ENCODE data around the gene PRM3.

PRM3 gene

DNA sequence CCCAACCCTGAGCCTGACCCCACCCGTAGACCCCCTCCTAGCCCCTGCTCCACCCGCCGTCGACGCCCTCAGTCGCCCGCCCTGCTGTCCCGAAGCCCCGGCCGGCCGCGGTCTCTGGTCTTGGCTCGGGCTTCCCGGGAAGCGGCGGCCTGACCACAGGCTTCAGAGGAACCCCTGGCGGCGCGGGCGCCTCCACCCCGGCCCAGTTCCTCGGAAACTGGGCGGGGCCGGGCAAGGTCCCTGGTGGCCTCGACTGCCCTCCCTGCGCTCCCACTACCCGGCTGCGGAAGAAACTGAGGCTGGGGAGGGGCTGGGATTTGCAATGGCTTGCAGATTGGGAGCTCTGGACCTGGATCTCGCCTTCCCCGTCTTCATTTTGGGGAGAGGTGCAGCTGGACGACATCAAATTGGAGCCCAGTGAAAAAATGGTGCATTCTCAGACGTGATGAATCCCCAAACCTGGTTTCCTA is 16.7 kb downstream of the PRM3 start:
- peaks cover 15% of the 10 kb centered on the region for H3K27me3 Mint-ChIP-seq (ENCODE audit: low read depth)

DNA sequence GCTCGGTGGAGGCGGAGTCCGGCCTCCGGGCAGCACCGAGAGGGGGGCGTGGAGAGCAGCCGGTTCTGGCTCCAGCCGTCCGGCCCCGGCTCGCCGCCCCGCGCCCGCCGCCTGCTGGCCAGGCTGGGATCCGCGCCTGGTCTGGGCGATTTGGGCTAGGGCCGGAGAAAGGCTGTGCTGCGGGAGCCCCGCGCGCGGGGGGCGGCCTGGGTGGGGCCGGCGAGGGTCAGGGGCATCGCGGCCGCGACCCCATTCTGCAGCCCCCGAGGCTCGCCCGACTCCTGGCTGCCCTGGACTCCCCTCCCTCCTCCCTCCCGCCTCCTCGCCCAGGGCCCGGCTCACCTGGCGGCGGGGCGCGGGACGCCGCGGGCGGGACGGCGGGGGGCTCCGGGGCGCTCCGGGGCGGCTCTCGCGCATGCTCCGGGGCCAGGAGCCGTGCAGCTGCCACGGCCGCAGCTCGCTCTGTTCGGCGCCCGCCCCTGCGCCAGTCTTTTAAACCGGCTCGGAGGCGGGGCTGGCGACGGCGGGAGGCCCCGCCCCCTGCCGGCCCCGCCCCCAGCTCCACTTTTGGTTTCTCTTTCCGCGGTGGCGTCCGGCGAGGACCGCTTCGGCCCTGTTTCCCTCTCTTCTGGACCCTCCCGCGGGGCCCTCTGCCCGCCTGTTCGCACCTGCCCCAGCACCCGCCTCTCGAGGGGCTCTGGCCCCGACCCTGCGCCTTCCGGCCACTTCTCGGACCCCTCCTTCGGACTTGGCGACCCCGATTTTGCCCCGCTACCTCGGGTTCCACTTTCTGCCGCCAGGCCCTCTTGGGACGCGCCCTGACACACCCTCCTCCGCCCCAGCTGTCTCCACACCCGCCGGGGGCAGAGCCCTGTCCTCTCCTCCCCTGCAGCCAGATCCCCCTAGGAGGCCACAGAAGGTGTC is 17.4 kb downstream of the PRM3 start, which contains the start of gene SOCS1:
TSS of gene SOCS1 (minus strand) at position 468 of the 924 bp plus-strand sequence. CDS start 726 bp downstream, outside the sequence.
- H3K9me3 Mint-ChIP-seq: no peaks in the 10 kb centered on the region
- H3K27me3 Mint-ChIP-seq (ENCODE audit: low read depth): peaks cover 15% of the 10 kb centered on the region
- TF ChIP-seq, protein P1, sequence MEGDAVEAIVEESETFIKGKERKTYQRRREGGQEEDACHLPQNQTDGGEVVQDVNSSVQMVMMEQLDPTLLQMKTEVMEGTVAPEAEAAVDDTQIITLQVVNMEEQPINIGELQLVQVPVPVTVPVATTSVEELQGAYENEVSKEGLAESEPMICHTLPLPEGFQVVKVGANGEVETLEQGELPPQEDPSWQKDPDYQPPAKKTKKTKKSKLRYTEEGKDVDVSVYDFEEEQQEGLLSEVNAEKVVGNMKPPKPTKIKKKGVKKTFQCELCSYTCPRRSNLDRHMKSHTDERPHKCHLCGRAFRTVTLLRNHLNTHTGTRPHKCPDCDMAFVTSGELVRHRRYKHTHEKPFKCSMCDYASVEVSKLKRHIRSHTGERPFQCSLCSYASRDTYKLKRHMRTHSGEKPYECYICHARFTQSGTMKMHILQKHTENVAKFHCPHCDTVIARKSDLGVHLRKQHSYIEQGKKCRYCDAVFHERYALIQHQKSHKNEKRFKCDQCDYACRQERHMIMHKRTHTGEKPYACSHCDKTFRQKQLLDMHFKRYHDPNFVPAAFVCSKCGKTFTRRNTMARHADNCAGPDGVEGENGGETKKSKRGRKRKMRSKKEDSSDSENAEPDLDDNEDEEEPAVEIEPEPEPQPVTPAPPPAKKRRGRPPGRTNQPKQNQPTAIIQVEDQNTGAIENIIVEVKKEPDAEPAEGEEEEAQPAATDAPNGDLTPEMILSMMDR (IDR thresholded peaks at IDR 0.05; ENCODE audit: unreplicated experiment in 3 of 3): peak; percentile 93 to 99 (median 95)
- H3K4me1 Mint-ChIP-seq: peaks cover 28% of the 10 kb centered on the region
- peak within 1 kb of the TSS; percentile 90 to 99 (median 92) for H3K4me3 Mint-ChIP-seq
- H3K36me3 Mint-ChIP-seq (ENCODE audit: low read depth): peaks cover 5% of the 10 kb centered on the region
- H3K27ac Mint-ChIP-seq: peak within 1 kb of the TSS; percentile 92 to 98 (median 98)

More for the DNA sequence above, 16.7 kb downstream of the PRM3 start:
- peak overlapping the region; percentile 92 to 98 (median 98) for H3K27ac Mint-ChIP-seq
- H3K9me3 Mint-ChIP-seq: no peaks in the 10 kb centered on the region
- peaks cover 28% of the 10 kb centered on the region for H3K4me1 Mint-ChIP-seq
- H3K4me3 Mint-ChIP-seq: peak overlapping the region; percentile 90 to 99 (median 92)
- peaks cover 5% of the 10 kb centered on the region for H3K36me3 Mint-ChIP-seq (ENCODE audit: low read depth)
- TF ChIP-seq, protein P1 (IDR thresholded peaks at IDR 0.05; ENCODE audit: unreplicated experiment in 3 of 3): no peak

DNA sequence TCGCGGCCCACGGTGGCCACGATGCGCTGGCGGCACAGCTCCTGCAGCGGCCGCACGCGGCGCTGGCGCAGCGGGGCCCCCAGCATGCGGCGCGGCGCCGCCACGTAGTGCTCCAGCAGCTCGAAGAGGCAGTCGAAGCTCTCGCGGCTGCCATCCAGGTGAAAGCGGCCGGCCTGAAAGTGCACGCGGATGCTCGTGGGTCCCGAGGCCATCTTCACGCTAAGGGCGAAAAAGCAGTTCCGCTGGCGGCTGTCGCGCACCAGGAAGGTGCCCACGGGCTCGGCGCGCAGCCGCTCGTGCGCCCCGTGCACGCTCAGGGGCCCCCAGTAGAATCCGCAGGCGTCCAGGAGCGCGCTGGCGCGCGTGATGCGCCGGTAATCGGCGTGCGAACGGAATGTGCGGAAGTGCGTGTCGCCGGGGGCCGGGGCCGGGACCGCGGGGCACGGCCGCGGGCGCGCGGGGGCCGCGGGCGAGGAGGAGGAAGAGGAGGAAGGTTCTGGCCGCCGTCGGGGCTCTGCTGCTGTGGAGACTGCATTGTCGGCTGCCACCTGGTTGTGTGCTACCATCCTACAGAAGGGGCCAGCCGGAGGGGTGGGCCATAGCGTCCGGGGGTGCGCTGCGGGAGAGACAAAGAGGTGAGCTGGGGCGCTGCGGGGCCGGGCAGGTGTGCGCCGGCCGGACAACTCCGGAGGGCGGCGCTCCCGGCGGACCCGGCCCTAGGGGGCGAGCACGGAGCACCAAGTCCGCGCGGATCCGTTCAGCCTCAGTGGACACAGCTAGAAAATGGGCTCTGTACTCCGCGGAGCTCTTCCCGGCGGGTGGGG is 18.3 kb downstream of the PRM3 start:
- H3K27ac Mint-ChIP-seq: no peak overlapping the region

GRCh38 chr16:11253995-11254912 is 19.2 kb downstream of the PRM3 start:
- Mint-ChIP-seq H3K27me3 (ENCODE audit: low read depth) (peaks cover 13% of the 10 kb centered on the region), H3K4me1 (peaks cover 26% of the 10 kb centered on the region), H3K36me3 (ENCODE audit: low read depth) (peaks cover 8% of the 10 kb centered on the region), H3K4me3 (peak overlapping the region; percentile 82 to 88 (median 87)), H3K9me3 (no peaks in the 10 kb centered on the region), H3K27ac (no peak overlapping the region)
- TF ChIP-seq, protein P1 (IDR thresholded peaks at IDR 0.05; ENCODE audit: unreplicated experiment in 3 of 3): no peak

More for the DNA sequence above, 18.3 kb downstream of the PRM3 start:
- H3K4me1 Mint-ChIP-seq: peaks cover 28% of the 10 kb centered on the region
- H3K4me3 Mint-ChIP-seq: peak overlapping the region; percentile 82 to 88 (median 87)
- no peaks in the 10 kb centered on the region for H3K9me3 Mint-ChIP-seq
- peaks cover 8% of the 10 kb centered on the region for H3K36me3 Mint-ChIP-seq (ENCODE audit: low read depth)
- TF ChIP-seq, protein P1 (IDR thresholded peaks at IDR 0.05; ENCODE audit: unreplicated experiment in 3 of 3): peak in 2 of 3 experiments; percentile 17 to 23
- H3K27me3 Mint-ChIP-seq (ENCODE audit: low read depth): peaks cover 15% of the 10 kb centered on the region
